PC-9 (cell line): Measurements from ENCODE around the gene TERB1. TPM values are rescaled to one million over a fixed set of nuclear protein-coding genes. Genes with fewer than 3 reads are reported as not detected.

Experiments used
- BruUV-seq: library from RNA; stranded (reverse); fragments of 400-500 nt; replicated peaks from 2 replicates; lab custom pipeline; 2021; lab: Mats Ljungman, UMichigan
- CTCF ChIA-PET: fragments of 300-600 bp; sonication (Branson Sonifier 250); formaldehyde crosslinking; loops from one replicate; lab custom pipeline; 2022; ENCODE audit warnings: antibody characterized with exemption; lab: Charles Lee
- POLR2A ChIA-PET: fragments of 300-600 bp; sonication (Branson Sonifier 250); formaldehyde crosslinking; loops from one replicate; lab custom pipeline; 2022; ENCODE audit warnings: antibody characterized with exemption; ENCODE audit not compliant: unreplicated experiment; lab: Charles Lee
- DNase-seq, 2 experiments: peaks; one replicate each; pipeline versions ENCODE4 v3.0.0 to v3.0.0-alpha.2; 2015 to 2022; ENCODE audit warnings: mixed read lengths in 1 of 2
- H2AFZ ChIP-seq: fragments of 200-600 bp; sonication (generic); 2 replicates; pipeline ENCODE4 v1.8.1; 2017; ENCODE audit warnings: antibody characterized with exemption
- H3F3A ChIP-seq: fragments of 200-600 bp; sonication (generic); 2 replicates; pipeline ENCODE4 v1.8.1; 2017; ENCODE audit warnings: antibody characterized with exemption, mild to moderate bottlenecking, low read depth; ENCODE audit not compliant: insufficient read depth
- H3K27ac ChIP-seq: fragments of 200-600 bp; sonication (generic); 2 replicates; pipeline ENCODE4 v1.6.1; 2016; ENCODE audit warnings: mixed run types
- H3K27me3 ChIP-seq: fragments of 200-600 bp; sonication (generic); 2 replicates; pipeline ENCODE4 v1.6.1; 2016; ENCODE audit warnings: low read depth, mixed run types; ENCODE audit not compliant: insufficient read depth
- H3K36me3 ChIP-seq: fragments of 200-600 bp; sonication (generic); 2 replicates; pipeline ENCODE4 v1.6.1; 2016; ENCODE audit warnings: low read depth, mixed run types
- H3K4me1 ChIP-seq: fragments of 200-600 bp; sonication (generic); replicated peaks from 2 replicates; pipeline ENCODE4 v1.6.1; 2016; ENCODE audit warnings: mixed run types; ENCODE audit not compliant: insufficient read depth
- H3K4me2 ChIP-seq: fragments of 200-600 bp; sonication (generic); 2 replicates; pipeline ENCODE4 v1.6.1; 2017; ENCODE audit warnings: mixed run types
- H3K4me3 ChIP-seq: fragments of 200-600 bp; sonication (generic); 2 replicates; pipeline ENCODE4 v1.6.1; 2016; ENCODE audit warnings: mixed run types
- H3K79me2 ChIP-seq: fragments of 200-600 bp; sonication (generic); 2 replicates; pipeline ENCODE4 v1.6.1; 2017; ENCODE audit warnings: low read depth, mixed run types
- H3K9me2 ChIP-seq: fragments of 200-600 bp; sonication (generic); 2 replicates; pipeline ENCODE4 v1.8.1; 2017; ENCODE audit warnings: mild to moderate bottlenecking; ENCODE audit not compliant: insufficient read depth
- H3K9me3 ChIP-seq: fragments of 200-600 bp; sonication (generic); 2 replicates; pipeline ENCODE4 v1.8.1; 2016; ENCODE audit warnings: low read depth; ENCODE audit not compliant: insufficient read depth
- H4K20me1 ChIP-seq: fragments of 200-600 bp; sonication (generic); 2 replicates; pipeline ENCODE4 v1.8.1; 2017; ENCODE audit not compliant: insufficient read depth
- EZH2 ChIP-seq: fragments of 200-600 bp; sonication (generic); IDR thresholded peaks from 2 replicates; pipeline ENCODE4 v1.8.0; 2017; ENCODE audit warnings: antibody characterized with exemption, low read depth
- intact Hi-C: fragments of 100-400 bp; cut with micrococcal nuclease; formaldehyde crosslinking; loops from one replicate; pipeline ENCODE4 v1.10.0; 2022; ENCODE audit not compliant: unreplicated experiment
- total RNA-seq: library from RNA; stranded (reverse); gene quantifications from 2 replicates; pipeline ENCODE4 v1.2.3, GENCODE V29; 2021
- TF ChIP-seq, protein P1 (sequence below): fragments of 200-600 bp; sonication (generic); conservative IDR thresholded peaks from 2 replicates; pipeline ENCODE4 v1.6.1; 2017; ENCODE audit warnings: mixed run types, antibody characterized with exemption, mild to moderate bottlenecking, moderate library complexity

TERB1 gene
- total RNA-seq, 1 experiment from 2014 or later: not detected

DNA sequence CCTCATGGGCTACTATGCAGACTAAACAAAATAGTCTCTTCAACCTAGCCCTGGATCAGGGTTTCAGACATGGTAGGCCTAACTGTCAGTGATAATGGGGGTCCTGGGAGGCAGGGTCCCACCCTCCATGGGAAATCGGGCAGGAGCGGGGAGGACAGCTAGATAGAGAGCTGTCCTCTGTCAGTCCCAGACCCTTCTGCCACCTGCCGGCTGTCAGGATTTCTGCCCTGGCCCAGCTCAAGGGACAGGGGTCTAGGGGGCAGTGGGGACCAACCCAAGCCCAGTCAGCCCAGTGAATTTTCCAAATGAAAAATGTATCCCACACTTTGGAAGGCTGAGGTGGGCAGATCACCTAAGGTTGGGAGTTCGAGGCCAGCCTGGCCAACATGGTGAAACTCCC, 48.2 kb upstream of the TERB1 start:
- Histone ChIP-seq H3K9me2 (no peaks in the 10 kb centered on the region), H3K4me1 (0 out of 2 replicates have a peak, but pooled peaks cover 6% of the 10 kb centered on the region), H3K4me2 (no peak overlapping the region), H4K20me1 (no peaks in the 10 kb centered on the region; the same call in 1 of the 2 replicates), H3K79me2 (no peaks in the 10 kb centered on the region), H3F3A (no peaks in the 10 kb centered on the region), H3K27ac (no peak overlapping the region), H3K27me3 (no peaks in the 10 kb centered on the region), H3K36me3 (no peaks in the 10 kb centered on the region), H2AFZ (no peak overlapping the region), H3K9me3 (no peaks in the 10 kb centered on the region), H3K4me3 (no peak overlapping the region)
- ChIA-PET POLR2A (no interaction called here), CTCF (interaction anchor here (0.7 kb wide), 1 partner anchor 11 kb away, joined by 3 read pairs; no protein-coding TSS in a partner anchor)
- intact Hi-C loops: no loop called here
- no TSS peak for BruUV-seq
- TF ChIP-seq, protein P1, sequence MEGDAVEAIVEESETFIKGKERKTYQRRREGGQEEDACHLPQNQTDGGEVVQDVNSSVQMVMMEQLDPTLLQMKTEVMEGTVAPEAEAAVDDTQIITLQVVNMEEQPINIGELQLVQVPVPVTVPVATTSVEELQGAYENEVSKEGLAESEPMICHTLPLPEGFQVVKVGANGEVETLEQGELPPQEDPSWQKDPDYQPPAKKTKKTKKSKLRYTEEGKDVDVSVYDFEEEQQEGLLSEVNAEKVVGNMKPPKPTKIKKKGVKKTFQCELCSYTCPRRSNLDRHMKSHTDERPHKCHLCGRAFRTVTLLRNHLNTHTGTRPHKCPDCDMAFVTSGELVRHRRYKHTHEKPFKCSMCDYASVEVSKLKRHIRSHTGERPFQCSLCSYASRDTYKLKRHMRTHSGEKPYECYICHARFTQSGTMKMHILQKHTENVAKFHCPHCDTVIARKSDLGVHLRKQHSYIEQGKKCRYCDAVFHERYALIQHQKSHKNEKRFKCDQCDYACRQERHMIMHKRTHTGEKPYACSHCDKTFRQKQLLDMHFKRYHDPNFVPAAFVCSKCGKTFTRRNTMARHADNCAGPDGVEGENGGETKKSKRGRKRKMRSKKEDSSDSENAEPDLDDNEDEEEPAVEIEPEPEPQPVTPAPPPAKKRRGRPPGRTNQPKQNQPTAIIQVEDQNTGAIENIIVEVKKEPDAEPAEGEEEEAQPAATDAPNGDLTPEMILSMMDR: no peak
- no peak for TF ChIP-seq EZH2
- DNase-seq: no peak

DNA sequence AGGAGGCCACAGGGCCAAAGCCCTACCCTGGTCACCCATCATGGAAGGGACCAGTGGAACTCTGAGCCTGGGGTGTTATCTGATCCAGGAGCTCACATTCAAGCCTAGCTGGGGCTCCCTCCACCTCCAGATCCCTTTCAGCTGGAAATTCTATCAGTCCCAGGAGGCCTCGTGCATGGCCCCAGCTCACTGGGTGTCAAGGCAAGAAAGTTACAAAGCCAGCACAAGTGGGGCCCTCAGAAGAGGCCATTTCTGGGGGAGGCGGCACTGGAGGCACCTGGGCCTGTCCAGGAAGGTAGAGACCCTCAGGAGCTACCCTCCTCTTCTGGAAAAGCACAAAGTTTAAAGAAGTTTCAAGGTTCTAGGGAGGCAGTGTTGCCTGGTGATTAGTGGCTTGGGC, 47.6 kb upstream of the TERB1 start:
- ChIA-PET POLR2A (no interaction called here), CTCF (interaction anchor here (0.6 to 0.7 kb wide), 4 partner anchors 11 to 100 kb away, joined by 3 to 4 read pairs (median 3); partner anchors contain the start of gene NAE1)
- Histone ChIP-seq H3K27me3 (no peaks in the 10 kb centered on the region), H3K4me3 (no peak overlapping the region), H3K27ac (no peak overlapping the region), H3K36me3 (no peaks in the 10 kb centered on the region), H3K4me2 (no peak overlapping the region), H4K20me1 (no peaks in the 10 kb centered on the region; the same call in 1 of the 2 replicates), H3K9me2 (no peaks in the 10 kb centered on the region), H3K79me2 (no peaks in the 10 kb centered on the region), H2AFZ (no peak overlapping the region), H3K4me1 (0 out of 2 replicates have a peak, but pooled peaks cover 6% of the 10 kb centered on the region), H3K9me3 (no peaks in the 10 kb centered on the region), H3F3A (no peaks in the 10 kb centered on the region)
- intact Hi-C loops: no loop called here
- no peak for TF ChIP-seq EZH2
- TF ChIP-seq, protein P1: no peak
- DNase-seq: no peak
- BruUV-seq: no TSS peak

DNA sequence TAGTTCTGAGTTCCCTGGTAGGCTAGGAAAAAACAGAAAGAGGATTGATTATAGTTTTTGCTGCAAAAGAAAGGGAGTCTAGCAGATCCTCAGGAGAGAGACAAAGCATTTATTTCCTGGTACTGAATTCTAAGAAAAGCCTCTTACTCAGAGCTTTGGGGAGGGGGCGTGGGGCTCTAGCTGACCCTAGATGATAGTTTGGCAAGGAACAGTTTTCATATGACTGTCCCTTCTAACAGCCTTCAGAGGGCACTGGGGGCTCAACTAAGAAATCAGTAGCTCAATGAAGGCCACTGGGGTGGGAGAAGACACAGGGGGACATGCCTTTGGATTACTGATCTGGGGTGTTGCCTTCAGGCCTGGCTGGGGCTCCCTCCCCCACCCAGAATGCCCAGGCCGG, 46.8 kb upstream of the TERB1 start:
- DNase-seq: no peak
- Histone ChIP-seq H4K20me1 (no peaks in the 10 kb centered on the region), H3K79me2 (no peaks in the 10 kb centered on the region), H3K9me3 (no peaks in the 10 kb centered on the region), H2AFZ (no peak overlapping the region), H3K27me3 (no peaks in the 10 kb centered on the region), H3K4me2 (no peak overlapping the region), H3F3A (no peaks in the 10 kb centered on the region), H3K4me3 (no peak overlapping the region), H3K9me2 (no peaks in the 10 kb centered on the region), H3K4me1 (0 out of 2 replicates have a peak, but pooled peaks cover 6% of the 10 kb centered on the region), H3K36me3 (no peaks in the 10 kb centered on the region), H3K27ac (no peak overlapping the region)
- ChIA-PET POLR2A (no interaction called here), CTCF (interaction anchor here (0.6 kb wide), 1 partner anchor 101 kb away, joined by 3 read pairs; no protein-coding TSS in a partner anchor)
- BruUV-seq: no TSS peak
- intact Hi-C loops: no loop called here
- TF ChIP-seq, protein P1: no peak
- TF ChIP-seq EZH2: no peak
